Ishikawa (cell line): Measurements from ENCODE around the gene RIMS4.

ENCODE experiments used
- CEBPB ChIP-seq: IDR thresholded peaks from 2 replicates; pipeline ENCODE4 v1.6.1; 2012
- CREB1 ChIP-seq: IDR thresholded peaks from 2 replicates; pipeline ENCODE4 v1.6.1; 2012; ENCODE audit warnings: low read depth
- EGR1 ChIP-seq: IDR thresholded peaks from 2 replicates; pipeline ENCODE4 v1.6.1; 2012
- EP300 ChIP-seq: IDR thresholded peaks from 2 replicates; pipeline ENCODE4 v1.6.1; 2012; ENCODE audit warnings: borderline replicate concordance
- FOXM1 ChIP-seq: IDR thresholded peaks from 2 replicates; pipeline ENCODE4 v1.6.1; 2012; ENCODE audit warnings: low read depth, borderline replicate concordance
- MAX ChIP-seq: IDR thresholded peaks from 2 replicates; pipeline ENCODE4 v1.6.1; 2012
- NFIC ChIP-seq: IDR thresholded peaks from 2 replicates; pipeline ENCODE4 v1.6.1; 2012
- RAD21 ChIP-seq: IDR thresholded peaks from 2 replicates; pipeline ENCODE4 v1.6.1; 2012; ENCODE audit warnings: low read depth
- TAF1 ChIP-seq: IDR thresholded peaks from 2 replicates; pipeline ENCODE4 v1.6.1; 2012; ENCODE audit warnings: low read depth, mild to moderate bottlenecking
- TCF12 ChIP-seq: IDR thresholded peaks from 2 replicates; pipeline ENCODE4 v1.6.1; 2012; ENCODE audit warnings: low read depth
- TEAD4 ChIP-seq: IDR thresholded peaks from 2 replicates; pipeline ENCODE4 v1.6.1; 2012
- USF1 ChIP-seq: IDR thresholded peaks from 2 replicates; pipeline ENCODE4 v1.6.1; 2012
- YY1 ChIP-seq: IDR thresholded peaks from 2 replicates; pipeline ENCODE4 v1.6.1; 2012; ENCODE audit warnings: low read depth
- ZBTB7A ChIP-seq: IDR thresholded peaks from 2 replicates; pipeline ENCODE4 v1.6.1; 2012; ENCODE audit warnings: low read depth
- TF ChIP-seq, protein P1 (sequence below): IDR thresholded peaks from 2 replicates; pipeline ENCODE4 v1.6.1; 2012; ENCODE audit warnings: low read depth, mild to moderate bottlenecking

RIMS4 gene

GRCh38 chr20:44809380-44810060, 826 bp downstream of the RIMS4 start:
- no peak for TF ChIP-seq CEBPB
- no peak for TF ChIP-seq MAX
- no peak for TF ChIP-seq EGR1
- TF ChIP-seq TCF12: no peak
- TF ChIP-seq CREB1: no peak
- no peak for TF ChIP-seq TEAD4
- no peak for TF ChIP-seq USF1
- TF ChIP-seq NFIC: no peak
- TF ChIP-seq ZBTB7A: no peak
- no peak for TF ChIP-seq YY1
- no peak for TF ChIP-seq RAD21
- TF ChIP-seq, protein P1, sequence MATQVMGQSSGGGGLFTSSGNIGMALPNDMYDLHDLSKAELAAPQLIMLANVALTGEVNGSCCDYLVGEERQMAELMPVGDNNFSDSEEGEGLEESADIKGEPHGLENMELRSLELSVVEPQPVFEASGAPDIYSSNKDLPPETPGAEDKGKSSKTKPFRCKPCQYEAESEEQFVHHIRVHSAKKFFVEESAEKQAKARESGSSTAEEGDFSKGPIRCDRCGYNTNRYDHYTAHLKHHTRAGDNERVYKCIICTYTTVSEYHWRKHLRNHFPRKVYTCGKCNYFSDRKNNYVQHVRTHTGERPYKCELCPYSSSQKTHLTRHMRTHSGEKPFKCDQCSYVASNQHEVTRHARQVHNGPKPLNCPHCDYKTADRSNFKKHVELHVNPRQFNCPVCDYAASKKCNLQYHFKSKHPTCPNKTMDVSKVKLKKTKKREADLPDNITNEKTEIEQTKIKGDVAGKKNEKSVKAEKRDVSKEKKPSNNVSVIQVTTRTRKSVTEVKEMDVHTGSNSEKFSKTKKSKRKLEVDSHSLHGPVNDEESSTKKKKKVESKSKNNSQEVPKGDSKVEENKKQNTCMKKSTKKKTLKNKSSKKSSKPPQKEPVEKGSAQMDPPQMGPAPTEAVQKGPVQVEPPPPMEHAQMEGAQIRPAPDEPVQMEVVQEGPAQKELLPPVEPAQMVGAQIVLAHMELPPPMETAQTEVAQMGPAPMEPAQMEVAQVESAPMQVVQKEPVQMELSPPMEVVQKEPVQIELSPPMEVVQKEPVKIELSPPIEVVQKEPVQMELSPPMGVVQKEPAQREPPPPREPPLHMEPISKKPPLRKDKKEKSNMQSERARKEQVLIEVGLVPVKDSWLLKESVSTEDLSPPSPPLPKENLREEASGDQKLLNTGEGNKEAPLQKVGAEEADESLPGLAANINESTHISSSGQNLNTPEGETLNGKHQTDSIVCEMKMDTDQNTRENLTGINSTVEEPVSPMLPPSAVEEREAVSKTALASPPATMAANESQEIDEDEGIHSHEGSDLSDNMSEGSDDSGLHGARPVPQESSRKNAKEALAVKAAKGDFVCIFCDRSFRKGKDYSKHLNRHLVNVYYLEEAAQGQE: no peak
- no peak for TF ChIP-seq FOXM1
- TF ChIP-seq TAF1: no peak
- TF ChIP-seq EP300: no peak

- no peak for TF ChIP-seq RAD21
- no peak for TF ChIP-seq TCF12
- TF ChIP-seq NFIC: no peak
- TF ChIP-seq CREB1: no peak
These were observed 2.7 kb downstream of the RIMS4 start for GRCh38 chr20:44807684-44808056.

DNA sequence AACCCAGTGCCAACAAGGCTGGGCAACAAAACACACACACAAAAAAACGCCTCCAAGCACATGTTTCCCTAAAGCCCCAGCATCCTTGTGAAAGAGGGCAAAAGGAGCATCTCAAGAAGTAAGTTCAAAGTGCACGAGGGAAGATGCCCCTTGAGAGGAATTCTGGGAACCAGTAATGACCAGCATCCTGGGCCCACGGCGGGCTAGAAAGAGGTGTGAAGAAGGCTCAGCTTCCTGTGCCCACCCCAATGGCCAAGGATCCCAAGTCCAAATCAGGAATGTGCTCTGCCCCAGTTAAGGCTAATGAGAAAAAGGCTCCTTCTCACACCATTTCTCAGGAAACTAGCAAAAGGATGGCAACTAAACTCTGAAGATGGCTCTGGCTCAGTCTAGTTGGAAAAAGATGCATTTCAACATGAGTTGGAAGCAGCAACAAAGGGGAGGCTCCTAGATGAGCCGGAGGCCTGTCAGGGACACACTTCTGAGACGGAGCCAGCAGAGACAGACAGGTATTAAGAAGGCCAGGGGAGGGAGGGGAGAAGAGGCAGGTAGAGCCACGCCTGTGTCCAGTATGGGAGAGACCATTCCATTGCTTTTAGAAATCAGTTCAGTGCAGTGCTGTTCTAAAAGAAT, 3.2 kb downstream of the RIMS4 start:
- TF ChIP-seq MAX: no peak
- TF ChIP-seq TCF12: no peak
- TF ChIP-seq, protein P1: no peak
- no peak for TF ChIP-seq CREB1
- TF ChIP-seq NFIC: no peak
- no peak for TF ChIP-seq ZBTB7A
- TF ChIP-seq YY1: no peak
- no peak for TF ChIP-seq RAD21

GRCh38 chr20:44805979-44806620, 4.2 kb downstream of the RIMS4 start:
- TF ChIP-seq RAD21 (no peak), NFIC (peak; percentile 65), TCF12 (peak; percentile 73; the same call in 1 of the 2 replicates), FOXM1 (no peak), TAF1 (no peak), ZBTB7A (no peak), CEBPB (peak; percentile 55; the same call in 1 of the 2 replicates), MAX (no peak), YY1 (no peak), TEAD4 (no peak), USF1 (no peak), EP300 (peak; percentile 50; the same call in 1 of the 2 replicates), EGR1 (no peak), CREB1 (no peak)
- TF ChIP-seq, protein P1: no peak
